Measurements from ENCODE around the gene FBXL7. TPM values are rescaled to one million over a fixed set of nuclear protein-coding genes. Genes with fewer than 3 reads are reported as not detected.

The FBXL7 gene
- total RNA-seq, 1 experiment from 2014 or later = 7.6 TPM

- peak; percentile 35 for DNase-seq (ENCODE audit: low read depth)
These were observed 38.5 kb downstream of the FBXL7 start for GRCh38 chr5:15538516-15538915.

- peak; percentile 61 for DNase-seq (ENCODE audit: low read depth)
These were observed 40.0 kb downstream of the FBXL7 start for GRCh38 chr5:15539951-15540350.

GRCh38 chr5:15544039-15544438 lies 44.1 kb downstream of the FBXL7 start:
- DNase-seq (ENCODE audit: low read depth) = no peak

GRCh38 chr5:15545082-15545481 lies 45.1 kb downstream of the FBXL7 start:
- no peak for DNase-seq (ENCODE audit: low read depth)

- DNase-seq (ENCODE audit: low read depth) = no peak
These were observed 47.4 kb downstream of the FBXL7 start for GRCh38 chr5:15547261-15547839.

GRCh38 chr5:15549961-15550360 lies 50.0 kb downstream of the FBXL7 start:
- no peak for DNase-seq (ENCODE audit: low read depth)

GRCh38 chr5:15550502-15551112 lies 50.6 kb downstream of the FBXL7 start:
- no peak for DNase-seq (ENCODE audit: low read depth)

- DNase-seq (ENCODE audit: low read depth) = no peak
These were observed 51.1 kb downstream of the FBXL7 start for GRCh38 chr5:15551113-15551504.

GRCh38 chr5:15554542-15554941 lies 54.6 kb downstream of the FBXL7 start:
- DNase-seq (ENCODE audit: low read depth) = no peak

- peak; percentile 72 for DNase-seq (ENCODE audit: low read depth)
These were observed 55.2 kb downstream of the FBXL7 start for GRCh38 chr5:15555176-15555575.

GRCh38 chr5:15558240-15558639 lies 58.3 kb downstream of the FBXL7 start:
- no peak for DNase-seq (ENCODE audit: low read depth)

- no peak for DNase-seq (ENCODE audit: low read depth)
These were observed 58.7 kb downstream of the FBXL7 start for GRCh38 chr5:15558681-15559080.

GRCh38 chr5:15560421-15560820 lies 60.4 kb downstream of the FBXL7 start:
- DNase-seq (ENCODE audit: low read depth) = no peak

GRCh38 chr5:15564523-15564922 lies 64.5 kb downstream of the FBXL7 start:
- DNase-seq (ENCODE audit: low read depth) = no peak

GRCh38 chr5:15564957-15565356 lies 65.0 kb downstream of the FBXL7 start:
- no peak for DNase-seq (ENCODE audit: low read depth)

GRCh38 chr5:15566306-15566705 lies 66.3 kb downstream of the FBXL7 start:
- DNase-seq (ENCODE audit: low read depth) = no peak

GRCh38 chr5:15566789-15567188 lies 66.8 kb downstream of the FBXL7 start:
- no peak for DNase-seq (ENCODE audit: low read depth)

GRCh38 chr5:15570491-15570890 lies 70.5 kb downstream of the FBXL7 start:
- DNase-seq (ENCODE audit: low read depth) = no peak

- DNase-seq (ENCODE audit: low read depth) = no peak
These were observed 71.1 kb downstream of the FBXL7 start for GRCh38 chr5:15571081-15571480.

- no peak for DNase-seq (ENCODE audit: low read depth)
These were observed 71.6 kb downstream of the FBXL7 start for GRCh38 chr5:15571618-15572017.

- DNase-seq (ENCODE audit: low read depth) = no peak
These were observed 73.6 kb downstream of the FBXL7 start for GRCh38 chr5:15573590-15573989.

- no peak for DNase-seq (ENCODE audit: low read depth)
These were observed 74.1 kb downstream of the FBXL7 start for GRCh38 chr5:15574128-15574527.

- DNase-seq (ENCODE audit: low read depth) = peak; percentile 68
These were observed 74.9 kb downstream of the FBXL7 start for GRCh38 chr5:15574806-15575325.

GRCh38 chr5:15575666-15576065 lies 75.7 kb downstream of the FBXL7 start:
- no peak for DNase-seq (ENCODE audit: low read depth)

All from LHCN-M2 (cell line).